Upper lobe of left lung (tissue), 6 donors: Measurements from ENCODE around the gene SLC16A8. TPM values are rescaled to one million over a fixed set of nuclear protein-coding genes. Genes with fewer than 3 reads are reported as not detected.
"Not testable (repeated sequence)": the region's sequence is repeated elsewhere in the genome, so short reads cannot be mapped to it uniquely, and the experiment has no call there.

Source experiments
- ATAC-seq, 2 donors: fragments of 200-7000 bp; cut with Tn5 transposase; one replicate each; pipeline ENCODE4 v1.9.1; 2022; ENCODE audit warnings: mild to moderate bottlenecking in 2 of 2, moderate library complexity in 2 of 2; ENCODE audit not compliant: low FRiP score in 2 of 2
- DNase-seq, 2 donors: peaks; one replicate each; pipeline ENCODE4 v3.0.0-alpha.2; 2019 to 2020
- H3K27ac ChIP-seq, 4 donors: fragments of 200-600 bp; sonication (generic); one replicate each; pipeline ENCODE4 v1.5.1; 2016 to 2019
- H3K27me3 ChIP-seq, 4 donors: fragments of 200-600 bp; sonication (generic); one replicate each; pipeline ENCODE4 v1.5.1; 2017 to 2019
- H3K36me3 ChIP-seq, 4 donors: fragments of 200-600 bp; sonication (generic); one replicate each; pipeline ENCODE4 v1.5.1; 2016 to 2019
- H3K4me1 ChIP-seq, 4 donors: fragments of 200-600 bp; sonication (generic); one replicate each; pipeline ENCODE4 v1.5.1; 2018 to 2019
- H3K4me3 ChIP-seq, 4 donors: fragments of 200-600 bp; sonication (generic); one replicate each; pipeline ENCODE4 v1.5.1; 2017 to 2019; ENCODE audit warnings: mild to moderate bottlenecking in 2 of 4, moderate library complexity in 1 of 4
- H3K9me3 ChIP-seq, 4 donors: fragments of 200-600 bp; sonication (generic); one replicate each; pipeline ENCODE4 v1.5.1; 2018 to 2019
- EP300 ChIP-seq, 4 donors: sonication (generic); formaldehyde crosslinking; IDR thresholded peaks; one replicate each; pipeline ENCODE4 v1.5.1; 2017; ENCODE audit warnings: antibody characterized with exemption in 4 of 4, control low read depth in 2 of 4
- POLR2A ChIP-seq, 4 donors: fragments of 450-650 bp; IDR thresholded peaks; one replicate each; pipeline ENCODE4 v1.5.1; 2016 to 2017; ENCODE audit warnings: antibody characterized with exemption in 4 of 4, mild to moderate bottlenecking in 2 of 4
- POLR2AphosphoS5 ChIP-seq, 2 donors: sonication (generic); formaldehyde crosslinking; IDR thresholded peaks; one replicate each; pipeline ENCODE4 v1.5.1; 2017; ENCODE audit warnings: antibody characterized with exemption in 2 of 2
- WGBS, 2 donors: methylation state at CpG; one replicate each; pipeline ENCODE4 v1.1.5; 2017 to 2018; 5-methylcytosine and 5-hydroxymethylcytosine counted together
- total RNA-seq, 6 donors: library from RNA; depleted of rRNA in 4 of 6; stranded (reverse); fragments of >200 nt in 4 of 6; gene quantifications; one replicate each; pipeline versions ENCODE4 v1.1.0 to v1.2.1, GENCODE V29; 2016 to 2021
- TF ChIP-seq, protein P1 (sequence below), 6 experiments: fragments of 450-650 bp in 4 of 6; fragments of 200-600 bp in 2 of 6; sonication (generic) in 2 of 6; IDR thresholded peaks; one replicate each; pipeline ENCODE4 v1.5.1; 2016 to 2019; ENCODE audit warnings: antibody characterized with exemption in 6 of 6
- donor health status: DM: no; HTN: no; CAD: no; lungs with moderate emphysema.
- donor health status: DM: no; HTN: yes; CAD: no; lungs with severe emphysema.

SLC16A8 gene
- total RNA-seq, 6 donors from 2014 or later: 0.26 to 6.3 (median 0.73) TPM; not detected in 2

DNA sequence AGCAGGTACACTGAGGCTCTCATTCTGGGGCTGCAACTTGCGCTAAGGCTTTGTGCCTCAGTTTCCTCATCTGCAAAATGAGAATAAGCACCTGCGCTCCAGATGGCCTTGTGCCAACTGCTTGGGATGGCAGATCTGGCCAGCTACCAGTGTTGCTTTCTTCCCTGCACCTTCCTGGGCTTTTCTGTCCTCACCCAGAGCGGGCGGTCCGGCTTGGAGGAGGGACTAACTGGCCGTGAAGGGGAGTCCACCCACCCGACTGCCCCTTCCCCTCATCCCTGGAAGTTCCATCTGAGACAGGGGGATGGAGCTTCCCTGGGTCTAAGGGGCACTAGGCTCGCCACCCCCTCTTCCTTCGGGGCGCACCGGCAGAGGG, 3.5 kb downstream of the SLC16A8 start:
- H3K4me1 ChIP-seq: peaks cover 23 to 27% (median 23%) of the 10 kb centered on the region in 4 donors
- no peak for TF ChIP-seq POLR2AphosphoS5 (IDR thresholded peaks at IDR 0.05)
- TF ChIP-seq EP300 (IDR thresholded peaks at IDR 0.05): no peak
- TF ChIP-seq POLR2A (IDR thresholded peaks at IDR 0.05): no peak
- H3K36me3 ChIP-seq: peaks cover 0 to 8% (median 5%) of the 10 kb centered on the region in 4 donors
- H3K27ac ChIP-seq: peak overlapping the region in 1 of 4 donors; percentile 48
- no peaks in the 10 kb centered on the region for H3K9me3 ChIP-seq
- DNase-seq (no peak), ATAC-seq (no peak)
- 59 to 89% methylated on average over 2 to 8 of the region's 11 CpGs for WGBS, 2 donors
- H3K4me3 ChIP-seq: peak overlapping the region in 3 of 4 donors; percentile 35 to 47 (median 44)
- peaks cover 0 to 23% (median 10%) of the 10 kb centered on the region in 4 donors for H3K27me3 ChIP-seq

DNA sequence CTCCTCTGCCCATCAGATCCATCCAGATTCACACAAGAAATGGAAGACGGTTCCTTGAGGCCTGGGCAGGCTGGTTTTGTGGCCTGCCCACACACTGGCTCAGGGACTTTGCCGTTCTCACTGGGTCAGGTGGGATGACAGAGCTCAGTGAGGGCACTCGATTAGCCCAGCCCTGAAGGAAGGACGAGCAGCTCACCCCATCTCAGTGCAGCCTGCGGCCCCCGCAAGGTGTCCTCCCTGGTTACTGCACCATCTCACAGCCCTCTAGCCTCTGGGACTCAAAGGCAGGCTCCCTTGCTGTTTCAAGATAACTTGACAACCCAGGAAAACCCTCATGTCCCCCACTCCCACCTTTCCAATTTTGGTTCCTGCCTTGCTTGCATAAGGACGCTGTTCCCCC, 4.2 kb downstream of the SLC16A8 start:
- H3K27ac ChIP-seq: no peak overlapping the region
- peaks cover 0 to 23% (median 10%) of the 10 kb centered on the region in 4 donors for H3K27me3 ChIP-seq
- DNase-seq (peak in 1 of 2 donors; percentile 37), ATAC-seq (no peak)
- no peaks in the 10 kb centered on the region for H3K9me3 ChIP-seq
- TF ChIP-seq POLR2A (IDR thresholded peaks at IDR 0.05) (no peak), EP300 (IDR thresholded peaks at IDR 0.05) (no peak), POLR2AphosphoS5 (IDR thresholded peaks at IDR 0.05) (no peak)
- TF ChIP-seq, protein P1, sequence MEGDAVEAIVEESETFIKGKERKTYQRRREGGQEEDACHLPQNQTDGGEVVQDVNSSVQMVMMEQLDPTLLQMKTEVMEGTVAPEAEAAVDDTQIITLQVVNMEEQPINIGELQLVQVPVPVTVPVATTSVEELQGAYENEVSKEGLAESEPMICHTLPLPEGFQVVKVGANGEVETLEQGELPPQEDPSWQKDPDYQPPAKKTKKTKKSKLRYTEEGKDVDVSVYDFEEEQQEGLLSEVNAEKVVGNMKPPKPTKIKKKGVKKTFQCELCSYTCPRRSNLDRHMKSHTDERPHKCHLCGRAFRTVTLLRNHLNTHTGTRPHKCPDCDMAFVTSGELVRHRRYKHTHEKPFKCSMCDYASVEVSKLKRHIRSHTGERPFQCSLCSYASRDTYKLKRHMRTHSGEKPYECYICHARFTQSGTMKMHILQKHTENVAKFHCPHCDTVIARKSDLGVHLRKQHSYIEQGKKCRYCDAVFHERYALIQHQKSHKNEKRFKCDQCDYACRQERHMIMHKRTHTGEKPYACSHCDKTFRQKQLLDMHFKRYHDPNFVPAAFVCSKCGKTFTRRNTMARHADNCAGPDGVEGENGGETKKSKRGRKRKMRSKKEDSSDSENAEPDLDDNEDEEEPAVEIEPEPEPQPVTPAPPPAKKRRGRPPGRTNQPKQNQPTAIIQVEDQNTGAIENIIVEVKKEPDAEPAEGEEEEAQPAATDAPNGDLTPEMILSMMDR (IDR thresholded peaks at IDR 0.05): no peak
- H3K4me1 ChIP-seq: peaks cover 23 to 27% (median 23%) of the 10 kb centered on the region in 4 donors
- H3K4me3 ChIP-seq: no peak overlapping the region
- 86 to 96% methylated on average over 2 to 7 of the region's 7 CpGs for WGBS, 2 donors
- peaks cover 0 to 14% (median 12%) of the 10 kb centered on the region in 4 donors for H3K36me3 ChIP-seq

DNA sequence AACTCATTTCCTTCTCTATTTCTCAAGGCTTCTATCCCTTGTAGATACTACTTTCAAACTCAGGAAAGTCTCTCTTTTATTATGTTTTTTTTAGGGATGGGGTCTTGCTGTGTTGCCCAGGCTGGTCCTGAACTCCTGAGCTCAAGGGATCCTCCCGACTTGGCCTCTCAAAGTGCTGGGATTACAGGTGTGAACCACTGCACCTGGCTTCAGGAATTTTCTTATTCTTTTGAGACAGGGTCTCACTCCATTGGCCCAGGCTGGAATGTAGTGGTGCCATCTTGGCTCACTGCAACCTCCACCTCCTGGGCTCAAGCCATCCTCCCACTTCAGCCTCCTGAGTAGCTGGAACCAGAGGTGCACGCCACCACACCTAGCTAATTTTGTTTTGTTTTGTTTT, 4.8 kb downstream of the SLC16A8 start:
- Histone ChIP-seq H3K27me3 (peaks cover 0 to 23% (median 10%) of the 10 kb centered on the region in 4 donors), H3K36me3 (peaks cover under 1 to 20% (median 18%) of the 10 kb centered on the region in 4 donors), H3K4me1 (peaks cover 23 to 27% (median 23%) of the 10 kb centered on the region in 4 donors)
- H3K27ac ChIP-seq, ATAC-seq, H3K9me3 ChIP-seq, DNase-seq, H3K4me3 ChIP-seq: not testable (repeated sequence)
- 88 to 95% methylated on average over 2 of the region's 2 CpGs for WGBS, 2 donors

DNA sequence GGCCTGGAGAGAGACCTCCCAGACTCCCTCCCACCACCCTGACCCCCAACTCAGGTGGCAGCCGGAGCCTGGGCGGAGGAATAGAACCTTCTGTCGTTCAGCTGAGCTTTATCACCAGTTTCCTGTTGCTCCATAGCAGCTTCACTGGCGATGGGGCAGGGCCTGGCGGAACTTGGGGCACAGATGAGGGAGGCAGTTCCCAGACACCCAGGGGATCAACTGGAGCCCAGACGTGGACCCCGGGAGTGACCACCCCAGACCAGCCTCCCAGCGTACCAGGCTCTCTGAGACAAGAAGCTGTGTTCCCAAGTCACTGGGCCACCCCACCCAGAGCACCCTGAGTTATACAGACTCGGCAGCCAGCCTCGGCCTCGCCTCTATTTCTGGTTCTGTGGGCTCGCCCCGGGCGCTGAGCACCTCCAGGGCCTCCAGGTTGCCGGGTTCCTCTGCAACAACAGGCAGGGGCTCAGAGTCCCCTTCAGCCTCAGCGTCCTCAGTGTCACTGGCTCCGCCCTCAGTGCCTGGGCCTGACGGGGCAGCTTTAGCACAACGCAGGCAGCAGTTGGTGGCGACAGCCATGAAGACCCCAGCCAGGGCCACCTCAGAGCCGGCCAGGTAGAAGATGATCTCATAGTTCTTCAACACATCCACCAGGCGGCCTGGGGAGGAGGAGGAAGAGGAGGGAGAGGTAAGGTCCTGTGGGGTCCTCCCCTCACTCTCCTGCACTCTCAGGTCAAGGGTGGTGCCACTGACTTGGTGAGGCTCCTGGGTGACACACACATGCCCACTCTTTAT, 5.7 kb downstream of the SLC16A8 start:
- DNase-seq (peak in 1 of 2 donors; percentile 59), ATAC-seq (no peak)
- H3K27me3 ChIP-seq: peaks cover 0 to 23% (median 10%) of the 10 kb centered on the region in 4 donors
- TF ChIP-seq POLR2AphosphoS5 (IDR thresholded peaks at IDR 0.05): no peak
- no peak for TF ChIP-seq EP300 (IDR thresholded peaks at IDR 0.05)
- no peak for TF ChIP-seq POLR2A (IDR thresholded peaks at IDR 0.05)
- TF ChIP-seq, protein P1 (IDR thresholded peaks at IDR 0.05): no peak
- H3K27ac ChIP-seq: no peak overlapping the region
- H3K36me3 ChIP-seq: peaks cover 6 to 30% (median 27%) of the 10 kb centered on the region in 4 donors
- H3K4me3 ChIP-seq: no peak overlapping the region
- WGBS, 2 donors: 78 to 79% methylated on average over 6 to 16 of the region's 22 CpGs
- peaks cover 23 to 27% (median 23%) of the 10 kb centered on the region in 4 donors for H3K4me1 ChIP-seq
- H3K9me3 ChIP-seq: no peaks in the 10 kb centered on the region

DNA sequence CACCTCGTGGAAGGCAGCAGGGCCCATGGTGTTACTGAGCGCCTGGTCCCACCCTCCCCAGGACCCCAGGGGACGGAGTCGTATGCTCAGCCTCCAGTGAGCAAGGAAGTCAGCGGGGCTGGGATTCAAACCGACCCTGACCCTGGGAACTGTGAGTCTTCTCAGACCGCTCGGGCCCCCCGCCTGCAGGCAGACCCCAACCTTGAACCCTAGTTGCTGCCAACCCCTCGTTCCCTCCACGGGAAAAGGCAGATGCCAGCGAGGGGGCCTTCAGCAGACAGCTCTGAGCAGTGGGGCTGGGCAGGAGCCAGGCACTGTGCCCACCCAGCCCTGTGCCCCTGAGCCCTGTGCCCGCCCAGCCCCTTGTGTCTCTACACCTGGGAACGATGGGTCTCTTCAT, 6.4 kb downstream of the SLC16A8 start:
- Histone ChIP-seq H3K4me1 (peaks cover 21 to 22% (median 21%) of the 10 kb centered on the region in 4 donors), H3K9me3 (no peaks in the 10 kb centered on the region), H3K36me3 (peaks cover 11 to 35% (median 34%) of the 10 kb centered on the region in 4 donors), H3K27ac (no peak overlapping the region), H3K27me3 (peaks cover 0 to 20% (median 8%) of the 10 kb centered on the region in 4 donors), H3K4me3 (no peak overlapping the region)
- TF ChIP-seq POLR2A (IDR thresholded peaks at IDR 0.05): no peak
- no peak for TF ChIP-seq EP300 (IDR thresholded peaks at IDR 0.05)
- TF ChIP-seq, protein P1 (IDR thresholded peaks at IDR 0.05): no peak
- no peak for TF ChIP-seq POLR2AphosphoS5 (IDR thresholded peaks at IDR 0.05)
- DNase-seq (peak in 1 of 2 donors; percentile 64), ATAC-seq (no peak)
- 87 to 94% methylated on average over 2 to 14 of the region's 14 CpGs for WGBS, 2 donors
